Kidney (tissue), 14 donors: ENCODE results near the gene AK1. TPM values are rescaled to one million over a fixed set of nuclear protein-coding genes. Genes with fewer than 3 reads are reported as not detected.

Source experiments
- DNase-seq, 5 donors: peaks; one replicate each; pipeline ENCODE4 v3.0.0-alpha.2; 2013 to 2020
- FAIRE-seq: peaks from 2 replicates; lab custom pipeline; 2012; peaks lifted over from hg19 to GRCh38; lab: Jason Lieb, UNC
- H3K27ac ChIP-seq, 2 donors: one replicate each; pipeline ENCODE4 v1.7.0; 2013; ENCODE audit warnings: low read depth in 2 of 2, low read length in 2 of 2, inconsistent platforms in 1 of 2
- H3K27me3 ChIP-seq: one replicate; pipeline ENCODE4 v1.7.1; 2013; ENCODE audit warnings: low read length, inconsistent platforms; ENCODE audit not compliant: control insufficient read depth, insufficient read depth
- H3K36me3 ChIP-seq, 3 donors: one replicate each; pipeline versions ENCODE4 v1.7.0 to v1.7.1; 2013; ENCODE audit warnings: low read length in 3 of 3, control low read depth in 1 of 3, inconsistent platforms in 1 of 3; ENCODE audit not compliant: insufficient read depth in 3 of 3, control insufficient read depth in 2 of 3
- H3K4me1 ChIP-seq, 3 donors: one replicate each; pipeline versions ENCODE4 v1.7.0 to v1.7.1; 2013; ENCODE audit warnings: low read length in 3 of 3, inconsistent platforms in 1 of 3, low read depth in 1 of 3; ENCODE audit not compliant: control insufficient read depth in 2 of 3, insufficient read depth in 2 of 3
- H3K4me3 ChIP-seq, 3 donors: one replicate each; pipeline versions ENCODE4 v1.7.0 to v1.8.1; 2013; ENCODE audit warnings: low read length in 3 of 3, control low read depth in 1 of 3, inconsistent platforms in 1 of 3
- H3K9ac ChIP-seq, 3 donors: one replicate each; pipeline versions ENCODE4 v1.7.0 to v1.7.1; 2013; ENCODE audit warnings: low read length in 3 of 3, control low read depth in 1 of 3, inconsistent platforms in 1 of 3
- H3K9me3 ChIP-seq, 3 donors: one replicate each; pipeline versions ENCODE4 v1.7.0 to v1.7.1; 2013; ENCODE audit warnings: low read length in 3 of 3, control low read depth in 1 of 3, inconsistent platforms in 1 of 3; ENCODE audit not compliant: control insufficient read depth in 2 of 3, insufficient read depth in 1 of 3
- intact Hi-C: fragments of 100-400 bp; cut with DNase I; formaldehyde crosslinking; loops from one replicate; pipeline ENCODE4 v1.11.1; 2022
- polyA plus RNA-seq: library from polyadenylated mRNA; stranded (reverse); fragments of 350-450 nt; fragmentation: Illumina TruSeq; extraction: RNeasy Lipid Tissue Mini Kit (QIAGEN cat#74804); gene quantifications from one replicate; pipeline ENCODE4 v1.2.3, GENCODE V29; 2014; ENCODE audit warnings: low read depth, low replicate concordance; ENCODE audit not compliant: insufficient read depth
- total RNA-seq: library from RNA; stranded (reverse); fragmentation: NEBNext Ultra II Directional; extraction: Animal tissue kit (Norgen Biotek cat#: 25700); gene quantifications from one replicate; pipeline ENCODE4 v1.2.1, GENCODE V29; 2021
- TF ChIP-seq, protein P1 (sequence below): IDR thresholded peaks from 3 replicates; pipeline ENCODE4 v1.5.1; 2012; ENCODE audit warnings: mild to moderate bottlenecking, moderate library complexity, borderline replicate concordance; ENCODE audit not compliant: insufficient read depth; ENCODE audit errors: extremely low read depth
- donor health status: control.
- donor health status: control.
- donor health status: control.
- donor health status: control.
- donor health status: control.
- donor health status: DM: yes; HTN: yes; CAD: no.
- donor health status: Normal renal cell carcinoma (clear cell type).

The AK1 gene
- total and polyA plus RNA-seq, 2 donors from 2014 or later: 77.9 to 185 TPM

DNA sequence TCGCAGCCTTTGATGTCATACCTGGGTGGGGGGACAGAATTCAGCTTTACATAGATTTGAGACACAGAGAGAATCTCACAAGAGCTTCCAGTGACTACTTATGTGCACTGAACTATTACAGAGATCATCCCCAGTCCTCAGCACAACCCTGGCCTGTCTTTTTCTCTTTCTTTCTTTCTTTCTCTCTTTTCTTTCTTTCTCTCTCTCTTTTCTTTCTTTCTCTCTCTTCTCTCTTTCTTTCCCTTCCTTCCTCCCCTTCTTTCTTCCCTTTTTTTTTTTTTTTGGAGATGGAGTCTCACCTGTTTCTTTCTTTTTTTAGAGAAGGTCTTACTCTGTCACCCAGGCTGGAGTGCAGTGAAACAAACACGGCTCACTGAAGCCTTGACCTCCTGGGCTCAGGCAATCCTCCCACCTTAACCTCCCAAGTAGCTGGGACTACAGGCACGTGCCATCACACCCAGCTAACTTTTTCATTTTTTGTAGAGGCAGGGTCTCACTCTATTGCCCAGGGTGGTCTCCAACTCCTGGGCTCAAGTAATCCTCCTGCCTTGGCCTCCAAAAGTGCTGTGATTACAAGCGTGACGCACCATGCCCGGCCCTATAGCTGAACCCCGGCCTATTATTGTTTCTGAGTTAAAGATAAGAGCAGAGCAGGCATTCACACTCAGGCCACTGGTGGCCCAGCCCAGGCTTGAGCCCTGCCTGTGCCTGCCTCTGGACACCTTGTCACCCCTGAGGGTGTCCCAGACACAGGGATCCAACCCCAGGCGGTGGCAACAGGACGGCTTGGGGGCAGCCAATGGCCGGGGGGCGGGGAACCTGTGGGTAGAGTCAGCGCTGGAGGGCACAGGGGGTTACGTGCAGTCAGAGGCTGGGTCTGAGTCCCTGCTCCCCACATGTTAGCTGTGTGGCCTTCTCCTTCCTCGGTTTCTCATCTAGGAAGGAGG, 48.8 kb upstream of the AK1 start:
- Histone ChIP-seq H3K4me1 (peaks cover 0 to 27% (median 0%) of the 10 kb centered on the region in 3 donors), H3K4me3 (no peak overlapping the region), H3K27me3 (peaks cover 4% of the 10 kb centered on the region), H3K9me3 (no peaks in the 10 kb centered on the region), H3K36me3 (no peaks in the 10 kb centered on the region), H3K27ac (no peak overlapping the region), H3K9ac (no peak overlapping the region)
- FAIRE-seq (no peak), DNase-seq (no peak)
- TF ChIP-seq, protein P1, sequence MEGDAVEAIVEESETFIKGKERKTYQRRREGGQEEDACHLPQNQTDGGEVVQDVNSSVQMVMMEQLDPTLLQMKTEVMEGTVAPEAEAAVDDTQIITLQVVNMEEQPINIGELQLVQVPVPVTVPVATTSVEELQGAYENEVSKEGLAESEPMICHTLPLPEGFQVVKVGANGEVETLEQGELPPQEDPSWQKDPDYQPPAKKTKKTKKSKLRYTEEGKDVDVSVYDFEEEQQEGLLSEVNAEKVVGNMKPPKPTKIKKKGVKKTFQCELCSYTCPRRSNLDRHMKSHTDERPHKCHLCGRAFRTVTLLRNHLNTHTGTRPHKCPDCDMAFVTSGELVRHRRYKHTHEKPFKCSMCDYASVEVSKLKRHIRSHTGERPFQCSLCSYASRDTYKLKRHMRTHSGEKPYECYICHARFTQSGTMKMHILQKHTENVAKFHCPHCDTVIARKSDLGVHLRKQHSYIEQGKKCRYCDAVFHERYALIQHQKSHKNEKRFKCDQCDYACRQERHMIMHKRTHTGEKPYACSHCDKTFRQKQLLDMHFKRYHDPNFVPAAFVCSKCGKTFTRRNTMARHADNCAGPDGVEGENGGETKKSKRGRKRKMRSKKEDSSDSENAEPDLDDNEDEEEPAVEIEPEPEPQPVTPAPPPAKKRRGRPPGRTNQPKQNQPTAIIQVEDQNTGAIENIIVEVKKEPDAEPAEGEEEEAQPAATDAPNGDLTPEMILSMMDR: no peak
- intact Hi-C loops: no loop called here

DNA sequence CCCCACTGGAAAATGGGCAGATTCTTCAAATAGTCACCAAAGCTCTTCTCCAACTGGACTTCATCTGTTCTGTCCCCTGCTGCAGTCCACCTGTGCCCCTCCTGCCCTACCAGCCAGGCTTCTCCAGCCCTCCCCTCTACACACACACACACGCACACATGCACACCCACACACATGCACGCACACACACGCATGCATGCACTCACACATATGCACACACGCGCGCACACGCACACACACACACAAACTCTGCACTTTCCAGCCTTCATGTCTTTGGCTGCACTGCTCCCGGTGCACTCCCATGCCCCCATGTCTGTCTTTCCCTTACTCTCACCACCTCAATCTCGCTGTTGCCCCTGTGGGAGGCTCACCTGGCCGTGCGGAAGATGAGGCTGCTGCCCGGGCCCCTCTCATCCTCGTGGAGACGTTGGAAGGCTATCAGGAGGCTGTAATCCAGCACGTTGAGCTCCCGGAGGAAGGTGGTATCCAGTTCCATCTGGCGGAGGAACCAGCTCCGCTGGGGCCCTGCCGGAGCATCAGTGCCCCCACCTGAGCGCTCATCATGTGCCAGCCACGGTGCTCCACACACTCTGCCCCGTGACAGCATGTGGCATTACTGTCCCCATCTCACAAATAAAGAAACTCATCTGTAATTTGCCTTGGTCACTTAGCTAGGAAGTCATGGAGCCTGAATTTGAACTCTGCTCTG, 47.4 kb upstream of the AK1 start:
- H3K36me3 ChIP-seq: no peaks in the 10 kb centered on the region
- peaks cover 0 to 19% (median 0%) of the 10 kb centered on the region in 3 donors for H3K4me1 ChIP-seq
- FAIRE-seq (no peak), DNase-seq (peak in 1 of 5 donors; percentile 68)
- no peak overlapping the region for H3K27ac ChIP-seq
- intact Hi-C loops: loop anchor here (5.0 kb wide), 1 partner anchor 333 kb away; no protein-coding TSS in a partner anchor
- no peak overlapping the region for H3K4me3 ChIP-seq
- peaks cover 3% of the 10 kb centered on the region for H3K27me3 ChIP-seq
- TF ChIP-seq, protein P1: no peak
- no peaks in the 10 kb centered on the region for H3K9me3 ChIP-seq
- no peak overlapping the region for H3K9ac ChIP-seq

DNA sequence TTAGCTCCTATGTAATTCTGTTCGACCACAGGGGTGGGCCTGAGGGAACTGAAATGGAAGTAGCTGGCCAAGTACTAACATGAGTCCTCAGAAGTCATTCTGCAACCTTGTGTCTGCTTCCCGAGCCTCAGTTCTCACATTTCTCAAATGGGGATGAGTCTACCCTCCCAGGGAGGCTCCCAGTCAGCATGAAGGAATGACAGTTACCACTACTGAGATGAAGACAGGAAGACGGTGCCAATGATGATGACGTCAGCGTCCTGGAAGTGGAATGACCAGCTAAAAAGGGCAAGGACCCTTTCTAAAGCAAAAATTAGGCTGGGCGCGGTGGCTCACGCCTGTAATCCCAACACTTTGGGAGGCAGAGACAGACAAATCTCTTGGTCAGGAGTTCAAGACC, 46.3 kb upstream of the AK1 start:
- Histone ChIP-seq H3K4me3 (no peak overlapping the region), H3K9ac (no peak overlapping the region), H3K27ac (no peak overlapping the region), H3K9me3 (no peaks in the 10 kb centered on the region), H3K36me3 (no peaks in the 10 kb centered on the region), H3K4me1 (peaks cover 0 to 22% (median 0%) of the 10 kb centered on the region in 3 donors), H3K27me3 (peaks cover 2% of the 10 kb centered on the region)
- intact Hi-C loops: loop anchor here (5.0 kb wide), 1 partner anchor 331 kb away; no protein-coding TSS in a partner anchor
- TF ChIP-seq, protein P1: no peak
- no peak for DNase-seq
- FAIRE-seq: no peak
